Measurements from ENCODE around the gene SETD3.

- TF ChIP-seq CTCF (IDR thresholded peaks at IDR 0.05; ENCODE audit: low read depth, low read length) (no peak), EZH2phosphoT487 (IDR thresholded peaks at IDR 0.05; ENCODE audit: low read depth) (no peak)
Observed at GRCh38 chr14:99377951-99378350, 102.7 kb downstream of the SETD3 start.

All from OCI-LY3 (cell line).